NCI-H2081 treated with DMSO at 0.1 percent for 48 hours (cell line): ENCODE data around the gene LCMT1.
"Not testable (repeated sequence)": the region's sequence is repeated elsewhere in the genome, so short reads cannot be mapped to it uniquely, and the experiment has no call there.

ENCODE experiments used
- DNase-seq: peaks from one replicate; lab custom pipeline; 2025; lab: John Stamatoyannopoulos, UW

Gene LCMT1

DNA sequence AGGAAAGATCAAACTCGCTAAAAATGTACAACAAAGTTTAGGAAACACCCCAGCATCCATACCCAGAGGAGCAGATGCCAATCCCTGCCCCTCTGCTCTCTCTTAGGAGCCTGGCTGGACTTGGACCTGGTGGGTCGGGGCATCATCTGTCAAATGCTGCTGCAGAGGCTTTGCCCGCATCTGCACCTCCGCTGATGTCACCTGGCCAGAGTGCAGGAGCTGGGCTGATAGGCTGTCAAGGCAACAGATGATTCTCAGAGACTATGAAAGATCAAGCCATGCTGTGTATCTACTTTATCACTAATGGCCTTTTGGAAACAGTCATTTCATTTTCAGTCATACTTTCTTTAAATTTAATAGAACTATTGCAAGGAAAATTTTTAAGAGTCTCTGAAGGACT, 15.9 kb upstream of the LCMT1 start:
- no peak for DNase-seq

DNA sequence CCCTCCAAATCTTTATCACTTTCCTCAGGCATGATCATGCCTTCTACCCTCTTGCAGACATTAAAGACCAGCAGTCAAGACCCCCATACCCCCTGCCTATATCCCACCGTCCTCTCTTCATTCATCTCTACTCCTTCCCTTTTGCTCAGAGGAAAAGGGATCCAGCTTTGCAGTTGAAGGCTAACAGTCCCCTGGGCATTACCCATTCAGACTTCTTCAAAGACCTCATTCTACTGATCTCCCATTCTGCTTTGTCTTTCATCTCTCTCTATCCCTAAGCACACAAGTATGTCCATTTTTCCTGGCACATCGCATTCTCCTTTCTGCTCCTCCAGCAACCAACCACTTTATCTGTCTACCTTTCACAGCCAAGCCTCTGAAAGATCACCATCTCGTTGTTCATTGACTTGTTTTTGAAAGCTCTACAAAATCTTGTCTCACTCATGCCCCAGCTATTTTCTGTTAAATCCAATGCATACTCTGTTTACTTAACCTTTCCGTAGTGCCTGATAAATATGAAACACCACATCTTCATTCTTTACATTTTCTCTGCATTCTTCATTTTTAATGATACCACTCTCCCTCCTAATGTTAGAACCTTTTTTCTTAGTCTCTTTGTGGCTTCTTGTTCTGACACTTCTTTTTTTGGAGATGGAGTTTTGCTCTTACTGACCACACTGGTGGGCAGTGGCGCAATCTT, 14.1 kb upstream of the LCMT1 start:
- DNase-seq, result no peak

DNA sequence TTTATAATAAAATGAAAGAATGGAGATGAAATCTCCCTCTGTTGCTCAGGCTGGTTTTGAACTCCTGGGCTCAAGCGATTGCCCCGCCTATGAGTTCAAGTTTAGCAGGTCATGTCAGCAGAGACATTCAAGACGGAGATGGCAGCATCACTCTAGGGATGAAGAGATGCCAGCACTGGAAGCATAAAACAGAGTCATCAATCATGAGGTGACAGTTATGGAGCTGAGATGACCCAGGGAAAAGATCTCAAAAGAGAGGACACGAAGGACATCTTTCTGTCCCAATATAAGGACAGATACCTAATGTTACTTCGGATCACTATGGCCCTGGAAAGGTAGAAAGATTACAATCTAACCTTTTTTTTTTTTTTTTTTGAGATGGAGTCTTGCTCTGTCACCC, 11.0 kb upstream of the LCMT1 start:
- DNase-seq, result no peak

DNA sequence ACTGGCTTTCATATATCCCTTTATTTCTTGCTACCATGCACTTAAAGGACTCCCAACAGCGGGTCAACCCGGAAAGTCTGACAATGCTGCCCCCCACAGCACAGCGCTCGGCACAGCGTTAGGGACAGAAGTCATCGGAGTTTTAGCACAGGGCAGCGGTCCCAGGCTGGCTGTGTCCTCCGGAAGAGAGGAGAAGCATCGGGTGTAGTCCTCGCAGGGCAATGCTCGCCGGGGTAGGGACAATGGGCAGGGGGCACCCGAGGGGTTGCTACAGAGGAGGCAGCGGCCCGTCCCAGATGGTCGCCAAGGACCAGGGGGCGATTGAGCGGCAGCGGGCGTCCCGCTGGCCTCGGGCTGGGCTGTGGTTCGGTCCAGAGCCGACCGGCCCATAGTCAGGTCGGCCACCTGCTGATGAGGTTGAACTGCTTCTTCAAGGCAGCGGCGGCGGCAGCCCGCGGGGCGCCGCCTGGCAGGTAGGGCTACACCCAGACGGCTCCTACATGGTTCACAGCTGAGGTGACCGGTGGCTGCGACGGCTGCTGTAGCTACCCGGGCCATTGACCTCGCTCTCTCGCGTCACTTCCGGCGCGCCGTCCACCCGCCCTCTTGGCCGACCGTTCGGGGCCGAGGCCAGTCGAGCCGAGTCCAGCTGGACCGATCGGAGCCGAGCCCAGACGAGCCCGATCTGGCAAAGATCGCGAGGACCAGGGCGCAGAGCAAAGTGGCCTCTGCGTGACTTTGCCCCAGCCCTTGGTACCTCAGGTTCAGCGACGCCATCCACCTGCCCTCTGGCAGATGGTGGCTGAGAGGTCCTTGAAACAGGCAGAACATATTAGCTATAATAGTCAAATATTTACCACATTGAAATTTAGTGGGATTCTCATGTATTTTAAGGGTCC, 4.7 kb upstream of the LCMT1 start:
- peak; percentile 22 for DNase-seq

- DNase-seq, result no peak
Observed at GRCh38 chr16:25107466-25107792, 4.1 kb upstream of the LCMT1 start.

- no peak for DNase-seq
Observed at GRCh38 chr16:25108054-25108453, 3.5 kb upstream of the LCMT1 start.

- no peak for DNase-seq
Observed at GRCh38 chr16:25109643-25110042, 1.9 kb upstream of the LCMT1 start.

- no peak for DNase-seq
Observed at GRCh38 chr16:25110387-25110947, 1.1 kb upstream of the LCMT1 start.

- DNase-seq, result no peak
Observed at GRCh38 chr16:25114121-25114520, 2.6 kb downstream of the LCMT1 start.

DNA sequence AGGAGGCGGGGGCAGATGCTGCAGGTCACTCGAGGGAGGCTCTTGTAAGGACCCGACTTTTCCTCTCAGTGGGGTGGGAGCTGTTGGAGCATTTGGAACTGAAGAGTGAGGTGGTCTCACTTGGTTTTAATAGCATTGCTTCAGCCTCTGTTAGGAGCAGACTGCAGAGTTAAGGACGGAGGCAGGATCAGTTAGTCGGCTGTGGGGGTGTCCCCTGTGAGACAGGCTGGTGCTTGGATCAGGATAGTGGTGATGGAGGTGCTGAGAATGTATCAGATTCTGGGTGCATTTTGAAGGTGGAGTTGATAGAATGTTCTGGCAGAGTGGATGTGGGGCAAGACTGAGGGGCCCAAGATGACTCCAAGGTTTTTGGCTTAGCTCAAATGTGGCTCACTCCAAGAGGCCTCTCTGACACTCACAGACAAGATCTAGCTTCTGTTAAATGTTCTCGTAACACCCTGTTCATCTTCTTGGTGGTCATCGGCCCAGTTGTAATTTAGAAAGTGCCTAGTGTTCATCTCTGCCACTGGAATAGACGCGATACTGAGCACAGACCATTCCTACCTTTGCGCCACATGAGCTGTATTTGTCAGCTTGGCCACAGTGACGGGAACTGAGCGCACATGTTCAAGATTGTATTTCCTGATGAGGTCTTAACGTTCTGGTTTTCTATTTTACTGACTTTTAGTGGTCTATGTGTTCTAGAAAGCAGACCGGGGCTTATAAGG, 7.5 kb downstream of the LCMT1 start:
- DNase-seq, result no peak

GRCh38 chr16:25121824-25122600, 10.5 kb downstream of the LCMT1 start:
- no peak for DNase-seq

DNA sequence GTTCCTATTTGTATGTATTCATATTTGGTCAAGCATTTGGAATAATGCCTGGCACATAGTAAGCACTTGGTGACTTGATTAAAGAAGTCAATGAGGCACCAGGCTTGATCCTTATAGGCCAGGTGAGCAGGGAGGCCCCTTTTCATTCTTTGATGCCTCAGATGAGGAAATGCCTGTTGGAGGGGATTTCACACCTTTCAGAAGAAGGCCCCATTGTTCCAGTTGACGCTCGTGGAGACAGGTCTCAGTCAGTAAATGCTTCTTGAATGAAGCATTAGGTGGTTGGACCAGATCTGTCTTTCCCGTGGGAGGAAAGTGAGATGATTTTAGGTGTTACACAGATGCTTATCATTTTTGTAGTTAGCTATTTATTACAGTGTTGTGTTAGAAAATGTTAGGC, 13.0 kb downstream of the LCMT1 start:
- DNase-seq, result no peak

DNA sequence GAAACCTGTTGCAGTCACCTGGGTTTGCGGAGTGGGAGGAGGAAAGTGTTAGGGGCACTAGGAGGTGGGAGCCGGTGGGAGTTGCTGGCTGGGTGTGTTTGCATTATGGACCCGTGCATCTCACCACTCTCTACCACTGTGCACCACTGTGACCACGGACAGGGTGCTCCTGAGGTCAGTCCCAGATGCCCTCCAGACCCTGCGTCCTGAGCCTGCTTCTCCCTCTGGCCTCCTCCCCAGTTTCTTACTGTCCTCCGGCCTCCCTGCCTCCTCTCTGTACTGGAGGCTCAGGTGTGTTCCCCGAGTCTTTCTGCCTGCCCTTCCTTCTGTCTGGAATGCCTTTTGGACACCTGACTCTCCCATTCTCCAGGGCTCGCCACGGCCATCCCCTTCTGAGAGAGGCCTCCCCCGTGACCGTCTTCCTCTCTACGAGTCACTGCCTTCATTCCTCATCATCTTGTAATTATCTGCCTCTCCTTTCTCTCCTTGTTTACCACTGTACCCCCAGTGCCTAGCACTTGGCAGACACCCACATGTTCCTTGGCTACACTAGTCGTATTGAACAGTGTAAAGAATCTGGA, 14.6 kb downstream of the LCMT1 start:
- not testable (repeated sequence) for DNase-seq

DNA sequence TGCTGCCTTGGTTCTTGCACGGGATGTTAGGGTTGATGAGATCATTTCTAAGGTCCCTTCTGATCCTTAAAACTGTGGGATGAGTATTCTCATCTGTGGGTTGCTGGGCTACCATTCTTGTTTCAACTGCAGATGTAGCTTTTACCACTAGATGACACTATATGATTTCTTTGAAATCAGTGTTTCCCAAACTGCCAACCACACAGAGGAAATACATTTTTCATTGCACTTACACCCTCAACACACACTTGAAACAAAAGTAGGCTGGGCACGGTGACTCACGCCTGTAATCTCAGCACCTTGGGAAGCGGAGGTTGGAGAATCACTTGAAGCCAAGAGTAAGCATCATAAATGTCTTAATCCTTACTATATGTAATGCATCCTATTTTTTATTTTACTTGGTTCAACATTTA, 15.3 kb downstream of the LCMT1 start:
- no peak for DNase-seq

GRCh38 chr16:25132751-25133150, 21.2 kb downstream of the LCMT1 start:
- DNase-seq, result not testable (repeated sequence)

GRCh38 chr16:25134166-25134700, 22.7 kb downstream of the LCMT1 start:
- DNase-seq, result no peak

DNA sequence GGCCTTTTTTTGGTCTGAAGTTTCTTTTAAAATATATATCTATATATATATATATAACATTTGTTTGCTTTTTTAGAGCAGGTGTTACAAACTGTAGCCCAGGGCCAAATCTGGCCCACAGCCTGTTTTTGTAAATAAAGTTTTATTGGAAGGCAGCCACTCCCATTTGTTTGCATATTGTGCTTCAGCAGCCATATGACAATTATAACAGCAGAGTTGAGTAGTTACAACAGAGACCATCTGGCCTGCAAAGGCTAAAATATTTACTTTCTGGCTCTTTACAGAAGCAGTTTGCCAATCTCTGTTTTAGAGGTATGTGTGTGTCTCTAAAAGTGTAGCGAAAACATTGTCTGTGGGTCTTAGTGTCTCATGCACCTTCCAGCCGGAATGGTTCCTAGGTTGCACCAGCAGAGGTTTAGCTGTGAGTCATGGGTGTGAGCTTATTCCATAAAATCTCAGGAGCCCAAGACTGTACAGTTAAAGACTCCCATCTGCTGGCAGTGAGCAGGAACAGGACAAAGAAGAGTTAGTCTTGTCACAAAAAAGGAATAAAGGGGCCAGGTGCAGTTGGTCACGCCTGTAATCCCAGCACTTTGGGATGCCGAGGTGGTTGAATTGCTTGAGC, 23.8 kb downstream of the LCMT1 start:
- DNase-seq, result peak; percentile 82

DNA sequence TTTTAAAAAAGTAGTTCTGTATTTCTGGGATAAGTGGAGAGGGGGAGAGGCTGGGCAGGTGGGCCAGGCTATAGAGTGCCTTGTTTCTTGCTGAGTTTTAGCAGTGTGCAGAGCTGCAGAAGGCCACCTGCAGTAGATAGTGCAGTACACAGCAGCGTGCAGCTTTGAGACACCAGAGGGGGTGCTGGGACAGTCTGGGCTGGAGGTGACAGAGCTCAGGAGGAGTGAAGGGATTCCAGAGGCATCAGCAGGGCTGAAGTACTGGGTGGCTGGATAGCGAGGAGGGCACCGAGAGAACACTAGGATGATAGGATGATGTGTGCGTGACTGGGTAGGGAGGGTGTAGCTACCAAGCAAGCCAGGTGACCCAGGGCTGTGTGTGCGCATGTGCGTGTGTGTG, 26.6 kb downstream of the LCMT1 start:
- no peak for DNase-seq

GRCh38 chr16:25140459-25140858, 28.9 kb downstream of the LCMT1 start:
- no peak for DNase-seq

GRCh38 chr16:25141648-25142047, 30.1 kb downstream of the LCMT1 start:
- DNase-seq, result no peak

GRCh38 chr16:25143928-25144327, 32.4 kb downstream of the LCMT1 start:
- no peak for DNase-seq
